Measurements from ENCODE around the gene NFXL1. TPM values are rescaled to one million over a fixed set of nuclear protein-coding genes. Genes with fewer than 3 reads are reported as not detected.

The NFXL1 gene
- total and polyA plus RNA-seq, 2 of the 4 experiments (the other 2 are of a cell fraction): 13.9 to 23.1 TPM

DNA sequence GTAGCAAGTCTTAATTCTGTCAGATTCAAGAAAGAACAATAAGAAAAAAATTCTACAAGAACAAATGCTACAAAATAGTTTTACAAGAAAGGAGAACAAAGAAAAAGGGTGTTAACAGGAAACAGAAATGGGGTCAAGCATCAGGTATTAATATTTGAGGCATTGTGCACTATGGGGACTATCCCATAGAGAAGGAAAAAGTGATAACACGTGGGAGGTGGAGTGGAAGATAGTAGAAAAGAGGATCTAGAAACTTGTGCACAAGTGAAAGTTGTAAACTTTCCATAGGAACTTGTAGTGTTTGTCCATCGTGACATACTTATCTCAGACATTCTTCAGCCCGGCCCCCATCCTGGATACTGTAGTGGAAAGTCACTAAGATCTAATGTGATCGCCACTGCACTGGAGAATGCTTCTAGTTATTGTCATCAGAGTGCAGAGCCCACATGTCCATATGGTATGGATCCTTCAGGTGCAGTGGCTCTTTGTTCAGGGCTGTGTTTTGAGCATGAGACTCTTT lies 15.4 kb upstream of the NFXL1 start:
- Histone ChIP-seq H2BK120ac (ENCODE audit: low read depth, low read length) (no peak overlapping the region), H2BK20ac (ENCODE audit: low read depth, low read length) (no peak overlapping the region), H3K9ac (ENCODE audit: low read depth, low read length) (no peak overlapping the region), H3K9me1 (ENCODE audit: insufficient read depth, low read length) (no peaks in the 10 kb centered on the region), H3K4me3 (ENCODE audit: insufficient read depth, low read depth, low read length) (no peak overlapping the region), H3K23ac (ENCODE audit: low read depth, low read length) (no peak overlapping the region), H2BK5ac (ENCODE audit: low read depth, low read length, poor library complexity, severe bottlenecking) (no peak overlapping the region), H2BK15ac (ENCODE audit: low read depth, low read length) (no peak overlapping the region), H2AK5ac (ENCODE audit: low read depth, low read length) (no peak overlapping the region), H4K20me1 (ENCODE audit: insufficient read depth, low read length) (no peaks in the 10 kb centered on the region), H3K56ac (ENCODE audit: extremely low read depth, insufficient read depth, low read length) (no peak overlapping the region), H3K4ac (ENCODE audit: low read depth, low read length) (no peak overlapping the region), H2AFZ (replicated peaks; ENCODE audit: low read length, poor library complexity) (no peak overlapping the region), H4K8ac (ENCODE audit: low read depth in 2 of 2, low read length in 2 of 2) (no peak overlapping the region), H3K79me1 (ENCODE audit: low read depth in 1 of 2, low read length in 2 of 2) (no peaks in the 10 kb centered on the region), H4K5ac (ENCODE audit: low read depth, low read length) (no peak overlapping the region), H3K14ac (replicated peaks; ENCODE audit: low read depth, low read length) (no peak overlapping the region), H2AK9ac (replicated peaks; ENCODE audit: low read depth, low read length, poor library complexity) (no peak overlapping the region), H3K18ac (ENCODE audit: low read depth, low read length) (no peak overlapping the region), H3K36me3 (ENCODE audit: control insufficient read depth, insufficient read depth, low read length) (no peaks in the 10 kb centered on the region), H3K9me3 (ENCODE audit: control insufficient read depth, insufficient read depth, low read length) (no peaks in the 10 kb centered on the region), H4K91ac (ENCODE audit: insufficient read depth, low read depth, low read length) (no peak overlapping the region), H3K4me1 (ENCODE audit: control insufficient read depth, insufficient read depth, low read length) (no peaks in the 10 kb centered on the region), H3K4me2 (ENCODE audit: low read depth, low read length) (no peak overlapping the region), H3K27ac (ENCODE audit: insufficient read depth, low read length) (no peak overlapping the region), H3K27me3 (ENCODE audit: control insufficient read depth, insufficient read depth, low read length) (peaks cover 3% of the 10 kb centered on the region; the same call in 1 of the 2 replicates)
- ChIA-PET POLR2A (ENCODE audit: unreplicated experiment) (no interaction called here), CTCF (no interaction called here)
- 90% methylated on average over 2 of the region's 4 CpGs; no CpG with 5 or more reads in 1 of the 2 experiments for WGBS, 2 experiments (ENCODE audit: extremely low coverage in 2 of 2, insufficient read length in 1 of 2)
- intact Hi-C loops (cut with micrococcal nuclease) (loop anchor here (5.0 kb wide), 1 partner anchor 158 kb away; no protein-coding TSS in a partner anchor), in situ Hi-C loops (cut with MboI; ENCODE audit: low sequenced_read_pairs) (loop anchor here (10.0 kb wide), 1 partner anchor 245 kb away; no protein-coding TSS in a partner anchor), dilution Hi-C loops (cut with HindIII; ENCODE audit: low sequenced_read_pairs, unreplicated experiment) (no loop called here)
- ATAC-seq (ENCODE audit: low read depth) (no peak), DNase-seq (no peak)
- no TSS peak for BruUV-seq (replicated peaks)
- TF ChIP-seq NFE2L2 (IDR thresholded peaks at IDR 0.05; ENCODE audit: low read depth, low read length): no peak
- TF ChIP-seq SMC3 (IDR thresholded peaks at IDR 0.05; ENCODE audit: low read depth, low read length): no peak
- no peak for TF ChIP-seq FOS (IDR thresholded peaks at IDR 0.05; ENCODE audit: low read depth, low read length)
- TF ChIP-seq, protein P1, sequence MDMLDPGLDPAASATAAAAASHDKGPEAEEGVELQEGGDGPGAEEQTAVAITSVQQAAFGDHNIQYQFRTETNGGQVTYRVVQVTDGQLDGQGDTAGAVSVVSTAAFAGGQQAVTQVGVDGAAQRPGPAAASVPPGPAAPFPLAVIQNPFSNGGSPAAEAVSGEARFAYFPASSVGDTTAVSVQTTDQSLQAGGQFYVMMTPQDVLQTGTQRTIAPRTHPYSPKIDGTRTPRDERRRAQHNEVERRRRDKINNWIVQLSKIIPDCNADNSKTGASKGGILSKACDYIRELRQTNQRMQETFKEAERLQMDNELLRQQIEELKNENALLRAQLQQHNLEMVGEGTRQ (IDR thresholded peaks at IDR 0.05; ENCODE audit: low read depth, low read length): no peak
- TF ChIP-seq CHD1 (IDR thresholded peaks at IDR 0.05; ENCODE audit: low read depth, low read length): no peak
- no peak for TF ChIP-seq BHLHE40 (IDR thresholded peaks at IDR 0.05; ENCODE audit: low read depth, low read length)
- TF ChIP-seq MXI1 (IDR thresholded peaks at IDR 0.05; ENCODE audit: borderline replicate concordance, low read depth, low read length): no peak
- no peak for TF ChIP-seq POLR2A (IDR thresholded peaks at IDR 0.05; ENCODE audit: low read depth, low read length)
- TF ChIP-seq, protein P2, sequence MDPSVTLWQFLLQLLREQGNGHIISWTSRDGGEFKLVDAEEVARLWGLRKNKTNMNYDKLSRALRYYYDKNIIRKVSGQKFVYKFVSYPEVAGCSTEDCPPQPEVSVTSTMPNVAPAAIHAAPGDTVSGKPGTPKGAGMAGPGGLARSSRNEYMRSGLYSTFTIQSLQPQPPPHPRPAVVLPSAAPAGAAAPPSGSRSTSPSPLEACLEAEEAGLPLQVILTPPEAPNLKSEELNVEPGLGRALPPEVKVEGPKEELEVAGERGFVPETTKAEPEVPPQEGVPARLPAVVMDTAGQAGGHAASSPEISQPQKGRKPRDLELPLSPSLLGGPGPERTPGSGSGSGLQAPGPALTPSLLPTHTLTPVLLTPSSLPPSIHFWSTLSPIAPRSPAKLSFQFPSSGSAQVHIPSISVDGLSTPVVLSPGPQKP (IDR thresholded peaks at IDR 0.05; ENCODE audit: borderline replicate concordance, low read depth, low read length): no peak
- no peak for TF ChIP-seq MAFK (IDR thresholded peaks at IDR 0.05; ENCODE audit: low read depth, low read length)
- no peak for TF ChIP-seq RAD21 (IDR thresholded peaks at IDR 0.05; ENCODE audit: low read length)
- no peak for TF ChIP-seq RCOR1 (IDR thresholded peaks at IDR 0.05; ENCODE audit: insufficient replicate concordance, low read length)
- TF ChIP-seq MAZ (IDR thresholded peaks at IDR 0.05; ENCODE audit: borderline replicate concordance, low read depth, low read length): no peak
- TF ChIP-seq CEBPB (IDR thresholded peaks at IDR 0.05; ENCODE audit: low read depth, low read length): no peak
- TF ChIP-seq, protein P3, sequence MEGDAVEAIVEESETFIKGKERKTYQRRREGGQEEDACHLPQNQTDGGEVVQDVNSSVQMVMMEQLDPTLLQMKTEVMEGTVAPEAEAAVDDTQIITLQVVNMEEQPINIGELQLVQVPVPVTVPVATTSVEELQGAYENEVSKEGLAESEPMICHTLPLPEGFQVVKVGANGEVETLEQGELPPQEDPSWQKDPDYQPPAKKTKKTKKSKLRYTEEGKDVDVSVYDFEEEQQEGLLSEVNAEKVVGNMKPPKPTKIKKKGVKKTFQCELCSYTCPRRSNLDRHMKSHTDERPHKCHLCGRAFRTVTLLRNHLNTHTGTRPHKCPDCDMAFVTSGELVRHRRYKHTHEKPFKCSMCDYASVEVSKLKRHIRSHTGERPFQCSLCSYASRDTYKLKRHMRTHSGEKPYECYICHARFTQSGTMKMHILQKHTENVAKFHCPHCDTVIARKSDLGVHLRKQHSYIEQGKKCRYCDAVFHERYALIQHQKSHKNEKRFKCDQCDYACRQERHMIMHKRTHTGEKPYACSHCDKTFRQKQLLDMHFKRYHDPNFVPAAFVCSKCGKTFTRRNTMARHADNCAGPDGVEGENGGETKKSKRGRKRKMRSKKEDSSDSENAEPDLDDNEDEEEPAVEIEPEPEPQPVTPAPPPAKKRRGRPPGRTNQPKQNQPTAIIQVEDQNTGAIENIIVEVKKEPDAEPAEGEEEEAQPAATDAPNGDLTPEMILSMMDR (conservative IDR thresholded peaks at IDR 0.05; ENCODE audit: low read depth, low read length): no peak
- TF ChIP-seq RFX5 (IDR thresholded peaks at IDR 0.05; ENCODE audit: low read depth, low read length): no peak
